HepG2 (cell line): ENCODE data around the gene MAP3K2.

ENCODE experiments used
- PHB2 ChIP-seq: fragments of 450-650 bp; IDR thresholded peaks from 2 replicates; pipeline ENCODE4 v1.6.1; 2018; ENCODE audit not compliant: partially characterized antibody
- SATB2 ChIP-seq: sonication (generic); formaldehyde crosslinking; IDR thresholded peaks from 2 replicates; pipeline ENCODE4 v1.5.0; 2020; ENCODE audit warnings: missing genetic modification reagents
- ZBTB4 ChIP-seq: sonication (generic); formaldehyde crosslinking; IDR thresholded peaks from 2 replicates; pipeline ENCODE4 v1.4.0; 2020; ENCODE audit warnings: missing genetic modification reagents, mild to moderate bottlenecking, borderline replicate concordance
- ZNF205 ChIP-seq: IDR thresholded peaks from 2 replicates; pipeline ENCODE4 v1.6.1; 2018; ENCODE audit warnings: missing biosample characterization, missing genetic modification reagents
- ZNF232 ChIP-seq: sonication (generic); formaldehyde crosslinking; IDR thresholded peaks from 2 replicates; pipeline ENCODE4 v1.4.0; 2020; ENCODE audit warnings: missing genetic modification reagents, borderline replicate concordance

DNA sequence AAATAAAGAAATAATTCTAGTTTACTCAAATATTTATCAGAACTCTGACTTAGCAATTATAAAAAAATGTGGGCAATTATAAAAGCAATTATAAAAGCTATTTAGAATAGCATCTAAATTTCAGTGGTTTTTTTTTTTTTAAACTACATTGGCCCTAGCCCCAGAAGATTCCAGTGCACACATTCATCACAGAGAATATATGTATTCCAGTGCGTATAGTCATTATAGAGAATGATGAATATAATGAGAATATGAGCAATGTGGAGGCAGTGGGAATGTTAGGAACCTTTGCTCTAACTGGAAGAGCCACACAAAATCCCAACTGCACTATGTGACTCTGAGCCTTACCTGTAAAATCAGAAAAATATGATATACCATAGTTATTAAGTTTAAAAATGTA, 10.5 kb downstream of the MAP3K2 start:
- no peak for TF ChIP-seq SATB2 (CRISPR knock-in tag)
- TF ChIP-seq ZNF232 (CRISPR knock-in tag) = no peak
- no peak for TF ChIP-seq ZNF205 (CRISPR knock-in tag)
- TF ChIP-seq PHB2 = no peak
- TF ChIP-seq ZBTB4 (CRISPR knock-in tag) = no peak
